GM21528 (cell line): ENCODE data around the gene MAPRE3.

Experiments used
- ATAC-seq: cut with Tn5 transposase; IDR thresholded peaks from one replicate; pipeline ENCODE4 v1.9.1; 2021; ENCODE audit warnings: mild to moderate bottlenecking, moderate library complexity; ENCODE audit not compliant: unreplicated experiment, low FRiP score

The MAPRE3 gene

GRCh38 chr2:26946841-26947784 lies 23.3 kb upstream of the MAPRE3 start:
- no peak for ATAC-seq

GRCh38 chr2:26948800-26949199 lies 21.6 kb upstream of the MAPRE3 start:
- ATAC-seq: no peak

- ATAC-seq: no peak
Measured at GRCh38 chr2:26950246-26950645, 20.2 kb upstream of the MAPRE3 start.

DNA sequence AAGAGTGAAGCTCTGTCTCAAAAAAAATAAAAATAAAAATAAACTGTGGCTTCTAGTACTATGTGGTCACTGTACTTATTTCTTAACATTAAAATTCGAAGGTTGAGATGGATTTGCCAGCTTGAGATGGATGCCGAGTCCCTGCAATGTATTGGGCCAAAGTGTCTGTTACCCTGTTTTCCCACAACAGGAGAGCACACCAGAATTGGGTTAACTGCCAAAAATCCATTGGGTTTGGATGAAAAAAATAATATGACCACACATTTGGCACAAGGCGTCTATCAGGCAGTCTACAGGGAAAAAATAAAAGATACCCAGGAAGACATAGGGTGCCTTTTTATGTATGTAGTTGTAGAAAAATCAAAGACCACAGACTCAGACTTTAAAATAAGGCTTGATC lies 19.2 kb upstream of the MAPRE3 start:
- no peak for ATAC-seq

- no peak for ATAC-seq
Measured at GRCh38 chr2:26952374-26952773, 18.1 kb upstream of the MAPRE3 start.

DNA sequence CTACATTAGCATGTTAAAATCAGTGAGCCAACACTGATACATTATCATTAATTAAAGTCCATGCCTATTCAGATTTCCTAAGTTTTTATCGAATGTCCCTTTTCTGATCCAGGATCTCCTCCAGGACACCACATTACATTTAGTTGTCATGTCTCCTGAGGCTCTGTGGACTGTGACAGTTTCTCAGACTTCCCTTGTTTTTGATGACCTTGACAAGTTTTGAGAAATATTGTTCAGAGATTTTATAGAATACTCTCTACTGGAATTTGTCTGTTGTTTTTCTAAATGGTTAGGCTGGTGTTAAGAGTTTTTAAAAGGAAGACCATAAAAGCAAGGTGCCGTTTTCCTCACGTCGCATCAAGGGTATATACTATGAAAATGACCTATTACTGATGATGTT lies 16.3 kb upstream of the MAPRE3 start:
- no peak for ATAC-seq

GRCh38 chr2:26957041-26957440 lies 13.4 kb upstream of the MAPRE3 start:
- ATAC-seq: no peak

- no peak for ATAC-seq
Measured at GRCh38 chr2:26957534-26957933, 12.9 kb upstream of the MAPRE3 start.

DNA sequence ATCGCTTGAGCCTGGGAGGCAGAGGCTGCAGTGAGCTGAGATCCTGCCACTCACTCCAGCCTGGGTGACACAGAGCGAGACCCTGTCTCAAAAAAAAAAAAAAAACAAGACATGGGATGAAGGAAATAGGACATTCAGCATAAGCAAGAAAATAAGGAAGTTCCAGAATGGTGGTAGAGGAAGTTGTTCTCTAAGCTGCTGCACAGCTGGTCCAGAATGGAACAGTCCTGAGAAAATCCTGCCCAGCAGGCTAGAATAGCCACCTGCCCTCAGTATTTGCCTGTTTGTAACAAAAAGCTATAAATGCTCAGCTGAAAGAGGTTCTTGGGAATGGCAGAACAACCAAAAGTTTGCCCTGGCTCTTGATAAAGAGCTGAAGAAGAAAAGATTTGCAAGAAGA lies 11.1 kb upstream of the MAPRE3 start:
- ATAC-seq: no peak

- no peak for ATAC-seq
Measured at GRCh38 chr2:26964446-26965130, 5.8 kb upstream of the MAPRE3 start.

- no peak for ATAC-seq
Measured at GRCh38 chr2:26968001-26968400, 2.4 kb upstream of the MAPRE3 start.

GRCh38 chr2:26969077-26969844 lies 1.2 kb upstream of the MAPRE3 start:
- ATAC-seq: no peak

DNA sequence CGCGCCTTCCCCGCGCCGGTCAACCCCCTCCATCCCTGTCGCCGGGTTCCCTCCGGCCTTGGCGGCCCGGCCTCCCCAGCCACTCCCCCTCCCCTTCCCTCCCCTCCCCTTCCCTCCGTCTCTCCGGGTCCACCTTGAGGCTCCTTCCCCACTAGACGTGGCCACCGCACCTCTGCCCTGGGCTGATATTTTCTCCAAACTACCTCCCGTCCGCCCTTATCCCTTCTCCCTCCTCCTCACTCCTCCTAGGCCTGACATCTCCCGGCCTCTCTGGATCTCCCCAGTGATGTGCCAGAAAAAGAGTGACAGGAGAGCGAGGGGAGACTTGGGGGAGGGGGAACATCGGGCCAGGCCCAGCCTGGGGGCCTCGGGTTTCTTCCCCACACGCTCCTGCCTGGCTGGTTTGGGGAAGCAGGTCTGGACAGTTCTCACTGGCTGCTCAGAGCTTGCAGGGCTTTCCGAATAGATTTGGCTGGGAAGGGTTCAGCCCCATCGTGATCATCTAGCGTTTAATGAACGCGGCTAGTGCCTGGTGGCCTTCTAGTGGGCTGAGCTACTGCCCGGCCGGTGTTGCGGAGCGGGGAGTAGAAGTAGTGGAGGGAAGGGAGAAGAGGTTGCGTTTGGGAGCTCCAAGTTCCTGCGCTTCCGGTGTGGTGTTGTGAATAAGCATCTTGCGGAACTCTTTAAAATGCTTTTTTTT lies 641 bp downstream of the MAPRE3 start:
- no peak for ATAC-seq

DNA sequence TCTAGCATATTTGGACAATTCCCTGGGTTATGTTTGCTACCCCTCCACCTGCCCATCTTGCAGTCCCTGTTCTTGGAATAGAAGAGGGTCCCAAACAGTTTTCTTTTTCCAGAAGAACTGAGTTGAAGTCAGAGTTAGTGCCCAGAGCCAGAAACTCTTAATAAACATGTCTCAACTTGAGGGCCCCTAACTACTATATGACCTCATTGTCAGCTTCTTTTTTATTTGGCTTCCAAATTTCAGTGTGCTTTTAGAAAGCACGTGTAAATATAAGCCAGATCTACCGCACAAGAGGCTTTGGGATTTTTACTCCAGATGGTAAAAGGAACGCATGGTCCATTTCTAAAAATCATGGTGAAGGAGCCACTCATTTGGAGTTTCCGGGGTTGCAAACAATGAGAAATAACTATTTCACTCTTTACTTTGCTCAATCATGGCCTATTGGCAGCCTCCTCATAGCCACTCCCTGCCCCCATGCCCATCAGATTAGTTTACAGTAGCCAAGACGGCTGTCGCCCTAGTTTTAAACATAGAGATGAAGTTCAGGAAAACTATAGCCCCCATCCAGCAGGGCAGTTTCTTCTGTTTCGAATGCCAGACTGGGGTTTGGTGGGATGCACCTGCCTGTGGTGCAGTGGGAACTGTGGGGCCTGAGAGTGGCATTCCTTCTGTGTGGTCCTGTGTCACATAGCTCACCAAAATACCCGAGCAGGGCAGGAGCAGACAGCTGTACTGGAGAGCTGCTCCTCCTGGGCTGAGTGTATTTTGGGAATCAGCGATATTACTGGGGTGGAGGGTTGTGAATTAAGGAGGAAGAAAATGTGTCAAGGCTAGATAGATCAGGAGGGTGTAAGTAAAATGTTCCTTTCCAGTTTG lies 1.7 kb downstream of the MAPRE3 start:
- no peak for ATAC-seq

DNA sequence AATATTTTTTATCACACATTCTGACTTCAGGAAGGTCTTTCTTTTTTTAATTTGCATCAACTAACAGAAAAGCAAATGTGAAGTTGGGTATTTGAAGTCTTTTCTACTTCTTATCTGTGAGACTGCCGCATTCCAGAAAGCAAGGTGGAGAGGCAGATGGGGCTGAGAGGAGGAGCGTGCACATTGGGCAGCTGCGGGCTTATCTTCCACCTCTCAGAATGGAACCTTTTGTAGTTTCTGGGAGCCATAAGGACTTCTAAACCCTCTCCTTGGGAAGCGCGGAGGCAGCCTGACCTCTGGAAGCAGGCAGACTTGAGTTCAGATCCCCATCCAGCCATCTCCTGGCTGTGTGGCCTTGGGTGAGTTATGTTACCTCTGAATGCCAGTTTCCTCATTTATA lies 3.9 kb downstream of the MAPRE3 start:
- ATAC-seq: no peak

DNA sequence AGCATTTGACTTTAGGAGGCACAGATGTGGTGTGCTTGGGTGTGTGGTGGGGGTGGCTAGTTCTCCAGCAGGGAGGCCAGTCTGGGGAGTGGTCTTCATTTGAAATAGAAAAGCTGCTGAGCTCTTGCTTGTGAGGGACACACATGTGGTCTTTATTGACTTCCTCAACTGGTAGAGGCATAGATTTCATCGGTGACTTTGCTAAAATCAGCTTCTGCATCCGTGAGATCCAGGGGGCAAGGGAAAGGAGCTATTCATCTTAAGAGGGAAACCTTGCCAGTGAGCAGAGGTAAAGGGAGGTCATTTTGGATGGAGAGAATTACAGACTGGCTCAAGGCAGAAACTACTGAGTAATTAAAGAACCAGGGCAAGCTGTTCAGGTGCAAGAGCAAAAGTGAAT lies 4.7 kb downstream of the MAPRE3 start:
- no peak for ATAC-seq

DNA sequence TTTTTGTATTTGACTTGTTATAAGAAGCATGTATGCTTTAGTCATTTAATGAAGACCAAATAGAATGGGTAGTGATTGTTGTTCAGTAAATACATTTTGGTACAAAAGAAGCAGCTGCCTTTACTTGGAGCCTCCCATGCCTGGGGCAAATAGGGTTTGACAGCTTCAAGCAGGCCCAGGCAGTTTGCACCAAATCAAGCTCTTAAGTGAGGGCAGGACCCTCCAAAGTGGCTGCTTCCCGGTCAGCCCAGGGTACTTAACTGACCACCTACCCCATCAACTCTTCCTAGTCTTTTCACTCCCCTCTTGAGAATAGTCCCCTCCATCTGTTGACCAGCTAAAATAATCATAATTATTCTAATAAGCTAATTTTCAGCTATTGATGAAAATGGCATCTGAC lies 5.2 kb downstream of the MAPRE3 start:
- no peak for ATAC-seq

GRCh38 chr2:26976237-26976636 lies 5.8 kb downstream of the MAPRE3 start:
- no peak for ATAC-seq

- ATAC-seq: no peak
Measured at GRCh38 chr2:26977012-26977411, 6.6 kb downstream of the MAPRE3 start.
